Measurements from ENCODE around the gene SUCLG2.

Gene SUCLG2

GRCh38 chr3:67509471-67510075 lies 144.8 kb downstream of the SUCLG2 start:
- peak; percentile 22 for DNase-seq (ENCODE audit: low read depth)

GRCh38 chr3:67507584-67507983 lies 146.8 kb downstream of the SUCLG2 start:
- no peak for DNase-seq (ENCODE audit: low read depth)

DNA sequence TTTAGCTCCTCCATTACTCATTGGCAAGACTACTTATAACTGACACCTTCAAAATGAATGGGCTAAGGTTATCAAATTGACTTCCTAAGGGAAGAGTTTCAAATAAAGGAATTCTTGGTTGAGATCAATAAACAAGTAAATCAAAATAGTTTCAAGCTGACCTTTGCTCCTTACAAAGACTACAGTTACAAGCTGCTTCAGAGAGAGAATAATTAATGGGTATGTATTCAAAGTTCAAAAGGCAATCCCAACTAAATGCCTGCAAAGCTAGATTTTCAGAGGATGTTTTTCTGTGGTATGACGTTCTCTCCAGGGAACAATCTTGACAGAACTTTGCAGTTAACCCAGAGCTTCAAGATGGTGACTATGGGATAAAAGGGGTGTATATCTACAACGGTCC lies 153.7 kb downstream of the SUCLG2 start:
- no peak for DNase-seq (ENCODE audit: low read depth)

DNA sequence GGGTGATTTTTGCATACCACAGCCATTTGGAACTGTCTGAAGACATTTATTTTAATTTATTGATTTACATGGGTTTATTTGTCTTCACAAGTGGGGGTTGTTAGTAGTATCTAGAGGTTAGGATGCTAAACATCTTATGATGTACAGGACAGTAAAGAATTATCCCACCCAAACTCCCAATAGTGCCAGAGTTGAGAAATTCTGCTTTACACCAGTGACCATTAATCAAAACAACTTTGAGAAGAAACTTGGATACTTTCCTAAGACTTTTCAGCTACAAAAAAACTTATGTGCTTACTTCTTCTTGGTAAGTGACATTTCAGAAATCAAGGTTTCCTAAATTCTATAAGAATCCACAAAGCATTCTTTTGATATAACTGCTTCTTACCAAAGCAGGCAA lies 156.7 kb downstream of the SUCLG2 start:
- no peak for DNase-seq (ENCODE audit: low read depth)

DNA sequence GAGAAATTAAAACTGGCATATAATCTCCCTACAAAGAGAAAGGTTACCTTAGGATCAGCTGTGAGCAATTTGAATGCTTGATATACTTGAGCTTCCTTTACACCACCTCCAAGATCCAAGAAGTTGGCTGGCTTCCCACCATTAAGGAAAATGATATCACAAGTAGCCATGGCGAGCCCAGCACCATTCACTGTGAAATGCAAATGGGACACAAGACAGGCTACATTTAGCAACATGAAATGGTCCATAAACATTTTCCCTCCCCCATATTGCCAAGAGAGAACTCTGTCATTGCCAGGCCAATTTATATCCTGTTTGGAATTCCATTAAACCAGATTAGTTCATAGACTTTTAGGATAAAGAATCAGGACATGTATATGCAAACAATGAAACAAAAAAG lies 158.7 kb downstream of the SUCLG2 start:
- DNase-seq (ENCODE audit: low read depth) = no peak

DNA sequence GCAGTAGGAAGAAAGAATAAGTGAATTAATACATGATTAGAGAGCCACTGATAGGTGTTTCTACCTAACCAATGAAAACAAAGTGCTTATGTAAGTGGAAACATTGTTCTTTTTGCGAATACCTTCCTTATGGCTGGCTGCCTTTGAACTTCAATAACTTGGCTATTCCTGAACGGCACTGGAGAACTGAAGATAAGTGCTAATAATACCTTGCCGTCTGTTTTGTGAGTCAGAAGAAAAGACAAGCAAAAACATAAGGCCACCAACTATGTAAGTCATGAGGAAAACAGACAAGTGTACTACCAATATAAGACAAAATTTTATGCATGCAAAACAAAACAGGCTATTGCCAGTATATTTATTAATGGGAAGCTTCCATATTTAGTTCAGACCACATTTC lies 160.6 kb downstream of the SUCLG2 start:
- no peak for DNase-seq (ENCODE audit: low read depth)

GRCh38 chr3:67490658-67491057 lies 163.8 kb downstream of the SUCLG2 start:
- DNase-seq (ENCODE audit: low read depth) = no peak

DNA sequence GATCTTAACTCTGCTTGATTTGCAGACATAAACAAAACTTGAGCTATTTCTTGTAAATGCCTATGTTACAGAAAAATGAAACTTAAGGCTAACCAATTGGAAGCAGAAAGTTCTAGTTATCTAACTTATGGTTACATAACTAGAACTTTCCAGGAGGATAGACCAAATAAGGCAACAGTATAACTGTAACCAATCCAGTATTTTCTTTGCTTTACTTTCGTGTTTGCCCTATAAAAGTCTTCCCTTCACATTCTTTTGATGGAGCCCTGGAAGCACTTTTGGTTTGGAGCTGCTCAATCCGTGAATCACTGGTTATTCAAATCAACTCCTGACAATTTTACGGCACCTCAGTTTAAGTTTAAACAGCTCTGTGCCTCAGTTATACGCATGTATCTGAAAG lies 164.6 kb downstream of the SUCLG2 start:
- no peak for DNase-seq (ENCODE audit: low read depth)

DNA sequence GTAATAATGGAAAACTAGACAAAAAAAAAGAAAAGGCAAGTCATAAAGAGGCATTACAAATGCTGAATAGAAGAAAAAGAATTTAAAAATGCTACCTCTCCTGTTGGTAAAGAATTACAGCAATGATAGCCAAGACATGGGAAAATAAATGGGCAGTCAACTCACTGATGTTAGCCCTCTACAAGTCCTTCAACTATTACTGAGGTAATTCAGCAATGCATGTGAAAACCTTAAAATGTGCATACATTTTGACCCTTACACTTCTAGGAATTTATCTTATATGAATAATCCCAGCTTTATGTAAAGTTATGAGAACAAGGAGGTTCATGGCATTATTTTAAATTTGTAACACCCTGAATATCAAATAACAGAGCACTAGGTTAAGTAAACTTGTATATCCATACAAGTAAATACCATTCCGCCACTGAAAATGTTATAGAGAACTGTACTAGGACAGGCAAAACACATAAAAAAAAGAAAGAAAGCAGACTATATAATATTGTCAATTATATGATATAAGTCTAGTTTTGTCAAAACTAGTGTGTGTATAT lies 166.8 kb downstream of the SUCLG2 start:
- DNase-seq (ENCODE audit: low read depth) = no peak

DNA sequence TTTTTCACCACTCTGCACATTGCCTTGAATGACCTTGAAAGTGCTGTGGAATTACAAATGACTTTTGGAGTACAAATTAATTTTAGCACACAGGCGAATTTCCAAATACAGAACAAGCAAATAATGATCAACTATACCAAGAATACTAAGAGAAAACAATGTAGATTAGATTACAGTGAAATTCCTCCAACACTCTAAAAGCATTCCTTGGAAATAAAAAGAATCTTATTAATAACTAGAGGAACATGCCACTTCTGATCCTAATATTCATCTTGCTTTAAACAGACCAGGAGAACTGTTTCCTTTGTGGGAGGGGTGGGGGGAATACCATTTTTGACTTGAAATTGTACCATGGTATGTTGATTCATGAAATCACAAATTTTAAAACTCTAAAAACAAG lies 167.5 kb downstream of the SUCLG2 start:
- DNase-seq (ENCODE audit: low read depth) = no peak

- no peak for DNase-seq (ENCODE audit: low read depth)
Observed at GRCh38 chr3:67484085-67484484, 170.3 kb downstream of the SUCLG2 start.

- DNase-seq (ENCODE audit: low read depth) = no peak
Observed at GRCh38 chr3:67481126-67481525, 173.3 kb downstream of the SUCLG2 start.

DNA sequence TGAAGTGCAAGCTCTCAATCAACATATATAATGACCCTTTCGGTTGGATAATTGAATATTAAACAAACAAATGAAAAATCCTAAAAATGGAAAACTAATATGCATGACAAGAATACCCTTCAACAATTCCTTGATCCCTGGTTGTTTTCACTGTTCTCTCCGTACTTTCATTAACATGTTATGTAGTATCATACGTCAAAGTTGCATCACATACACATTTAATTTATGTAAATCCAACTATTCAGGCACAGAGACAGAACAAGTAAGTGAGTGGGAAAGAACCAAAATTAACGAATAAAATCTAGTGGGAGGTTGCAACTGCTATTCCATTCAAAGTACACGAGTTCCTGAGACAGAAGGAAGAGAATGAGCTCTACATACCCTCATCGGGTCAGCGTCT lies 176.0 kb downstream of the SUCLG2 start:
- DNase-seq (ENCODE audit: low read depth) = no peak

- no peak for DNase-seq (ENCODE audit: low read depth)
Observed at GRCh38 chr3:67474311-67474710, 180.1 kb downstream of the SUCLG2 start.

- no peak for DNase-seq (ENCODE audit: low read depth)
Observed at GRCh38 chr3:67472674-67473201, 181.7 kb downstream of the SUCLG2 start.

- no peak for DNase-seq (ENCODE audit: low read depth)
Observed at GRCh38 chr3:67470207-67470606, 184.2 kb downstream of the SUCLG2 start.

- peak; percentile 59 for DNase-seq (ENCODE audit: low read depth)
Observed at GRCh38 chr3:67468511-67468910, 185.9 kb downstream of the SUCLG2 start.

DNA sequence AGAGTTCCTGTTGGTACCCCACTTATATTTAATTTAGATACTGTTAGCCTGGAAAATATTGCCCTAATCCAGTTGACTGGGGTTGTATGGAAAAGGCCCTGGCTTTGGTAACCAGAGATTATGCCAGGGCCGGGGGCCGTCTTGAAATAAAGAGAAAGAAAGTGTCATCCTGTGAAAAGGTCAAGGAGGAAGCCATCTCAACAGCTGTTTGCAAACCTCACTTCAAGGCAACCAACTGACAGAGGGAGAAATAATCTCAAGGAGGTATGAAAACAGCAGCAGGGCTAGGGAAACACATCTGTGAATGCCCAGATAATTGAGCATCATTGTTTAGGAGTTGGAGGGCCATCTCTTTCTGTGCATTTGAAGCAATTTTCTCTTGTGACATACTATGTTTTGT lies 190.8 kb downstream of the SUCLG2 start:
- no peak for DNase-seq (ENCODE audit: low read depth)

DNA sequence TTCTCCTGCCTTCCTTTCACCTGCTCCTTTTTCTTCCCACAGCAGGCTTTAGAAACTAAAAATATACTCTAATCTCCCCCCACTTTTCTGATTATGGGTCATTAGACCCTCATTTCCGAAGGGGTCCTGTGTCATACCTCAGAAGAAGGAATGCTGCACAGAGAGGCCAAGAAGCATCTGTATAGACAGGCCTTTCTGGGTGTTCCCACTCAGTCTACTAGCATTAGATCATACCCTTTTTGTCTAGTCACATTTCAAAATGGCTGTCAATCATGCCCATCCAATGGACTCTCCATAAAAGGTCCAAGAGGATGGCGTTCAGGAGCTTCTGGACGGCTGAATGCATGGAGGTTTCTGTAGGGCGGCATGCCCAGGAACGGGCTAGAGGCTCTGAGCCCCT lies 192.2 kb downstream of the SUCLG2 start:
- peak; percentile 35 for DNase-seq (ENCODE audit: low read depth)

DNA sequence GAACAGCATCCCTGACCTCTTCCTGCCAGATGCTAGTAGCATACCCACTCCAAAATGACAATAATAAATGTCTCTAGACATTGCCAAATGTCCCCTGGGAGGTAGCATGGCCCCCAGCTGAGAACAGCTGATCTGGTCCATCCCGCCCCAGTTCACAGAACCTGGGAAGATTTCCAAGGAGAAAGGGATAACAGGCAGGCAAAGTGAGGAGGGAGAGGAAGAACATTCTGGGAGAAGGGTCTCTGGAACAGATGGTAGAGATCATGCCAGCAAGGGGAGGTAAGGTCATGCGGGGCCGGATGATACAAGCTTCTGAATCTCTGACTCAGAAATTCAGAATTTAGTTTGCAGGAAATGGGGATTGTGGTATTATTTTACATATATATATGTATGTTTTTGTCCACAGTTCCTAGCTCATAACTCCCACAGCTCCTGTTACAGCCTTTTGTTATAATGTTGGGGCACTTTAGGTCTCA lies 192.7 kb downstream of the SUCLG2 start:
- peak; percentile 79 for DNase-seq (ENCODE audit: low read depth)

DNA sequence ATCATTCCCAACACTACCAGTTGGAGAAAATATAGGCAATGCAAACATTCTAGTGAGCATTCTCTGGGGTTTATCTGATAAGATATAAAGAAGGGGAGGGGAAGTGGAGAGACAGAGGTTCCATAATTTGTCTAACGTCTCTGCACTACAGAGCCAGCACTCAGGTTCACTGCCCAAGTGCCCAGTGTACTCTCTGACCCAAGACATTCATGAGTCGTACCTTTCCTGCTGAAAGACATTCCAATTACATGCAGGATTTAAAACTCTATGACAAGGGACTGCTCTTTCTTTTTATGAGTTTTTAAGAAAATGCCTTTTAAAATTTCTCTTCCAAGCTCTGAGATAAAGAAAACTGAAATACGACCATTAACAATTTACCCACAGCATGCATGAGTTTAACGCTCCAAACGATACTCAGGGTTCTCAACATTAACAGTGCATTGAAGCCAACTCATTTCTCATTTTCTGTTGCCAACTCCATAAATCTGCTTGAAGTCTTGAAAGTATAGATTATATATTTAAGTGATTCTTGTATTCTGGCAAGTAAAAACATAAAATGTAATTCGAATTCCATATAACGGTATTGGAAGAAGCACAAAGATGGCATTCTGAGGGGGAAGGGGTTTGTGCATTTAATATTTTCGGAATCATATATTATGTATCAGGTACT lies 193.4 kb downstream of the SUCLG2 start:
- peak; percentile 60 for DNase-seq (ENCODE audit: low read depth)

DNA sequence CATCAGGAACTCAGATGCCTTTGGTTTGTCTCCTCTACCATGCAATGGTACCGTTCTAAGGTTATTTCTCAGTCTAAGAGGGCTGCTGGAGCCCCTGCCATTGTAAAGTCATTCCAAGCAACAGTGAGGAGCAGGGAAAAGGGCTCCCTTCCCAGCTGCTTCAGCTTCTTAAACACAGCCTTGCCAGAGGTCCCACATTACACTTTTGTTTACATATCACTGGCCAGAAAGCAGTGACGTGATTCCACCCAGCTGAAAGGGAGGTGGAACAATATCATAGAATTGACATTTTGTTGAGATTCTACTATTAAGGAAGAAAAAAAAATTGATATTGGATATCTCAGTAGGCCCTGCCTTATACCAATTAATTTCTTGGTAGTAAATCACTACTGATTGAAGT lies 194.6 kb downstream of the SUCLG2 start:
- DNase-seq (ENCODE audit: low read depth) = peak; percentile 7

DNA sequence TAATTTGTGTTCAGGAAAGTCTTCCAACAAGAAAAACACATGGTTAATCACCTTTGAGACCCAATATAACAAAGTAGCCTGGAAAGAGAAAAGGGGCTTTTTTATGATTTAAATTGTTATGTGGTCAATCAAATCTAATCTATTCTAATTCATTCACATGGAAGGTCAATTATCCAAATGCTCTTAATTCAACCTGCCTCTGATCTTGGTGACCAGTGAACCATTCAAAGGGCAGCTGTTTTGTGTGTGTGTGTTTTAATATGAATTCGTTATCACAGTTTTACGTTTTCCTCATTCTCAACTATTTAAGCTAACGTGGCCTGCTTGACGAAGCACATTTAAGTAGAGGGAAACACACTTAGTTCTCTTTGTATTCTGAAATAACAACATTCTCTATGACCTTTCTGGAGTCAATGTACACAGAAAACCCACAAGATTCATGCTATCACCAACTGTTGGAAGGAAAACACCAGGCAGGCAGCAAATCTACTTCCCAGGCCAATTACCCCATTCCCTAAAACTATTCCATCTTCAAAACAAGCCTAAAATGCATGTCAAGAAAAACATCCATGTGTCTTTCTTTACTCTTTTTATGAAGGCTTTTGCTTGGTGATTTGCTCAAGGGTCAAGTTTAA lies 195.4 kb downstream of the SUCLG2 start:
- DNase-seq (ENCODE audit: low read depth) = no peak
